ENCODE results near the gene MMP11.

- no peak for TF ChIP-seq CTCF (IDR thresholded peaks at IDR 0.05)
- TF ChIP-seq ZFX (IDR thresholded peaks at IDR 0.05; ENCODE audit: borderline replicate concordance): no peak
Observed at GRCh38 chr22:23743303-23743705, 29.3 kb upstream of the MMP11 start.
